SJCRH30 (cell line): ENCODE data around the gene LRRC7. TPM values are rescaled to one million over a fixed set of nuclear protein-coding genes. Genes with fewer than 3 reads are reported as not detected.
"Not testable (repeated sequence)": the region's sequence is repeated elsewhere in the genome, so short reads cannot be mapped to it uniquely, and the experiment has no call there.

Experiments used
- DNase-seq, 2 experiments: peaks; one replicate each; pipeline ENCODE4 v3.0.0-alpha.2; 2015 to 2020
- H3K27ac ChIP-seq: fragments of 250-450 bp; sonication (Bioruptor Pico); 2 replicates; pipeline ENCODE4 v1.5.1; 2020; ENCODE audit warnings: mild to moderate bottlenecking, moderate library complexity
- H3K27me3 ChIP-seq: fragments of 250-450 bp; sonication (Bioruptor Pico); 2 replicates; pipeline ENCODE4 v1.5.1; 2020; ENCODE audit warnings: mild to moderate bottlenecking, moderate library complexity
- H3K36me3 ChIP-seq: fragments of 250-450 bp; sonication (Bioruptor Pico); 2 replicates; pipeline ENCODE4 v1.5.1; 2020; ENCODE audit warnings: mild to moderate bottlenecking, moderate library complexity
- H3K4me1 ChIP-seq: fragments of 250-450 bp; sonication (Bioruptor Pico); 2 replicates; pipeline ENCODE4 v1.5.1; 2020; ENCODE audit warnings: mild to moderate bottlenecking, moderate library complexity
- H3K4me3 ChIP-seq: fragments of 250-450 bp; sonication (Bioruptor Pico); 2 replicates; pipeline ENCODE4 v1.5.1; 2020; ENCODE audit warnings: mild to moderate bottlenecking, moderate library complexity
- H3K9me3 ChIP-seq: fragments of 250-450 bp; sonication (Bioruptor Pico); replicated peaks from 2 replicates; pipeline ENCODE4 v1.5.1; 2020; ENCODE audit warnings: mild to moderate bottlenecking, moderate library complexity
- total RNA-seq: library from RNA; depleted of rRNA; stranded (reverse); fragments of >200 nt; shearing (Covaris generic); gene quantifications from 2 replicates; pipeline ENCODE4 v1.2.3, GENCODE V29; 2014

Gene LRRC7
- total RNA-seq, 1 experiment from 2014 or later, result 0.04 TPM

DNA sequence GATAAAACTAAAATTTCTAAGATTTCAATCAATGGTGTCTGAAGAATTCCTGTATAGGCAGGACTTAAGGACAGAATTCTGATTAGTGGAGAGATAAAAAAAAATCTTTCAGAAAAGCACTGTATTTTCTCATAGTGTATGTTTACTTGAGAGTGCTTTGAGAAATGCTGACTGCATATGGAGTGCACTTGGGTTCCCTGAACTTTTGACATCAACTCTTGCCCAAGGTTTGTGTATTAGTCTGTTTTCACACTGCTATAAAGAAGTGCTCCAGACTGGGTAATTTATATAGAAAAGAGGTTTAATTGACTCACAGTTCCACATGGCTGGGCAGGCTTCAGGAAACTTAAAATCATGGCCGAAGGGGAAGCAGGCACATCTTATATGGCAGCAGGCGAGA lies 362.7 kb downstream of the LRRC7 start:
- Histone ChIP-seq H3K36me3 (no peaks in the 10 kb centered on the region), H3K9me3 (no peaks in the 10 kb centered on the region), H3K27me3 (no peaks in the 10 kb centered on the region), H3K4me3 (no peak overlapping the region), H3K4me1 (no peaks in the 10 kb centered on the region), H3K27ac (no peak overlapping the region)
- DNase-seq, result no peak

DNA sequence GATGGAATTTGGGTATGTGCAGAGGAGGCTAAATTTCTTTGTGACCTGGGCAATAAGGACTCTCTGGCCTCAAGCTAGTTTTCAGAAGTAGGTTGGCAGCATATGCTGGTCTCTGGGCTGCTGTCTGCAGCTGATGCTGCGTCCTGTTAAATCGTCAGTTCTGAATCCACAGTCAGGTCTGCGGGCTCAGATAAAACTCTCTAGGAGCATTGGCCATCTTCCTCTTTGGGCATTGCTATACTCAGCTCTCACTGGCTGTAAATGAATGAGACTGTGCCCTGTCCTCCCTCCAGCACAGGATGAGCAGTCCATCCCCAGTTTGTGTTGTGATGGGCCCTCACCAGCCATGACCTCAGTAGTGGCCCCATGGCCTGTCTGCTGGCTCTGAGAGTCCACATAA lies 365.0 kb downstream of the LRRC7 start:
- no peak for DNase-seq
- no peaks in the 10 kb centered on the region for H3K9me3 ChIP-seq
- no peaks in the 10 kb centered on the region for H3K36me3 ChIP-seq
- no peaks in the 10 kb centered on the region for H3K4me1 ChIP-seq
- H3K4me3 ChIP-seq, result no peak overlapping the region
- H3K27ac ChIP-seq, result no peak overlapping the region
- H3K27me3 ChIP-seq, result no peaks in the 10 kb centered on the region

DNA sequence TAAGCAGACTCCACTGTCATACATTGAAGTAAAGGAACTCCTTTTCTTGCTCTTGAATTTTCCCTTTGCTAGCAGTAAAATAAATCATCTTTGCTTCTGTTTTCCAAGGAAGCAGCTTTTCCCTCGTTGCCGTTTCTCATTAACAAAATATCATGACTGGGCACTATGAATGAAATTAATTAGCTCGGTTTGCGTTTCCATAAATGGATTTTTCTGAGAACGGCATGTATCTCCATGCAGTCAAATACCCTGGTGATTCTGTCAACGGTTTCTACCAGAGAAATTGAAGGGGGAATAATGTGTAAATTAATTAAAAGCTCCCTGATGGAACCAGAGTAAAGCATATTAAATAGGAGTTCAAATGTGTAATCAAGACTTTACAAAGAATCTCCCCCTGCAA lies 372.5 kb downstream of the LRRC7 start:
- Histone ChIP-seq H3K9me3 (no peaks in the 10 kb centered on the region), H3K4me1 (no peaks in the 10 kb centered on the region), H3K36me3 (no peaks in the 10 kb centered on the region), H3K27ac (no peak overlapping the region), H3K4me3 (no peak overlapping the region), H3K27me3 (peaks cover 3% of the 10 kb centered on the region; the same call in 1 of the 2 replicates)
- DNase-seq, result no peak

DNA sequence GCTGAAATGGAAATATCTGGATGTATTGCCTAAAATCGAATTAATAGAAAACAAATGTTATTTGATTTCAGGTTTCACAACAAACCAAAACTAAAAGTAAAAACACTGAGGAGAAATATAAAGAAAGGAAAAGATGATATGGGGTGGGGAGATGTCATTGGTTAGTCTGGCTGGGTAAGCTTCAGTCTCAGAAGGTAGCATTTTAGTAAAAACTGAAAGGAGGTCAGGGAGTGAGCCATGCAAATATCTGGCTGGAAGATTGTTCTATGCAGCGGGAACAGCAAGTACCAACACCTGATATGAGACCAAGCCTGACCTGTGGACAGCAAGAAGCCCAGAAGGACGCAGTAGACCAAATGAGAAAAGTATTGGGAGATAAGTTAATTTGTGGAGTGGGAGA lies 373.1 kb downstream of the LRRC7 start:
- no peaks in the 10 kb centered on the region for H3K4me1 ChIP-seq

DNA sequence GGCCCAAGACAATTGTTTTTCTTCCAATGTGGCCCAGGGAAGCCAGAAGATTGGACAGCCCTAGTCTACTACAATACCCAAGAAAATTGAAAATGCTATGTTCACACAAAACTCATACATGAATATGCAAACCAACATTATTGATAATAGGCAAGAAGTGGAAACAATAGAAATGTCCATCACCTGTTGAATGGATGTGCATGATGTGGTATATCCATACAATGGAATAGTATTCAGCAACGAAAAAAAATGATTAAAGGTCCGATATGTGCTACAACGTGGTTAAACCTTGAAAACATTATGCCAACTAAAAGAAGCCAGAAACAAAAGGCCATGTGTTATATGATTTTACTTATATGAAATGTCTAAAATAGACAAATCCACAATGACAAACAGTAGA lies 375.3 kb downstream of the LRRC7 start:
- Histone ChIP-seq H3K27me3 (peaks cover 3% of the 10 kb centered on the region; the same call in 1 of the 2 replicates), H3K4me1 (no peaks in the 10 kb centered on the region)
- no peak for DNase-seq

More for the DNA sequence above, 373.1 kb downstream of the LRRC7 start:
- Histone ChIP-seq H3K9me3 (no peaks in the 10 kb centered on the region), H3K27me3 (peaks cover 3% of the 10 kb centered on the region; the same call in 1 of the 2 replicates), H3K27ac (no peak overlapping the region), H3K4me3 (no peak overlapping the region), H3K36me3 (no peaks in the 10 kb centered on the region)
- no peak for DNase-seq

DNA sequence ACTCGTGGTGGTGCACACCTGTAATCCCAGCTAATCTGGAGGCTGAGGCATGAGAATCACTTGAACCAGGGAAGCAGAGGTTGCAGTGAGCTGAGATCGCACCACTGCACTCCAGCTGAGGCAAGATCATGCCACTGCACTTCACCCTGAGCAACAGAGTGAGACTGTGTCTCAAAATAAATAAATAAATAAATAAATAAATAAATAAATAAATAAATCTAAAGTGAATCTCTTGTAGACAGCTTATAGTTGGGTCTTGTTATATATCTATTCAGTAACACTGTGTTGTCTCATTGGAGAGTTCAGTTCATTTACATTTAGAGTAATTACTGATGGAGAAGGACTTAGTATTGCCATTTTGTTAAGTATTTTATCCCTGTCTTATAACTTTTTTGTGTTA lies 379.2 kb downstream of the LRRC7 start:
- Histone ChIP-seq H3K4me1 (no peaks in the 10 kb centered on the region), H3K9me3 (no peaks in the 10 kb centered on the region), H3K27ac (no peak overlapping the region), H3K4me3 (no peak overlapping the region), H3K36me3 (no peaks in the 10 kb centered on the region), H3K27me3 (no peaks in the 10 kb centered on the region)
- no peak for DNase-seq

More for the DNA sequence above, 375.3 kb downstream of the LRRC7 start:
- Histone ChIP-seq H3K36me3 (no peaks in the 10 kb centered on the region), H3K4me3 (no peak overlapping the region), H3K9me3 (no peaks in the 10 kb centered on the region), H3K27ac (no peak overlapping the region)

DNA sequence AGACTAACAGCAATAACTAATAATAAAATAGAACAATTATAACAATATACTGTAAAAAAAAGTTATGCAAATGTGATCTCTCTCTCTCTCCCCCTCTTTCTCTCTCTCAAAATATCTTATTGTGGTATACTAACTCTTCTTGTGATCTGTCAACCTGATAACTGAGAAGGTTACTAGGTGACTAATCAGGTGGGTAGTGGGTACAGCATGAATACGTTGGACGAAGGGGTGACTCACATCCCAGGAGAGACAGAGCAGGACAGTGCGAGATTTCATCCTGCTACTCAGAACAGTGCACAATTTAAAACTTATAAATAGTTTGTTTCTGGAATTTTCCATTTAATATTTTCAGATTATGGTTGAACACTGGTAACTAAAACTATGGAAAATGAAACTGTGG lies 380.1 kb downstream of the LRRC7 start:
- no peaks in the 10 kb centered on the region for H3K36me3 ChIP-seq
- DNase-seq, result no peak
- H3K9me3 ChIP-seq, result no peaks in the 10 kb centered on the region
- H3K4me3 ChIP-seq, result no peak overlapping the region
- no peaks in the 10 kb centered on the region for H3K4me1 ChIP-seq
- no peaks in the 10 kb centered on the region for H3K27me3 ChIP-seq
- no peak overlapping the region for H3K27ac ChIP-seq

DNA sequence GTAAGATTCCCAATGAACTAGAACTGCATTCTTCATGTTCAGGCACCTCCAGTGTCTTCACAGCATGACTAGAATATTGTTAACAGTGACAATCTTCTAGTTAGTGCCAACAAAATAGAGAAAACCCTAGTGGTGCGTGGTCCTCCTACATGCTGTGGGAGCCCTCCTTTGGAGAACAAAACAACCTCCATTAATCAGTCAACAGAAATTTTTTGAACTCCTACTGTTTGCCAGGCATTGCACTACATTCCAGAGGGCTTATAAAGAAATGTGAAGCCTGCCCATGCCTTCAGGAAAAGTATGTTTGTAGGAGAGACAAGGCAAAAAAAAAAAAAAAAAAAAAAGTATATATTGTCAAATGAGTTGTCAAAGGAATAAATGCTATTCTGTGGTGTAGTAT lies 385.0 kb downstream of the LRRC7 start:
- no peak for DNase-seq

DNA sequence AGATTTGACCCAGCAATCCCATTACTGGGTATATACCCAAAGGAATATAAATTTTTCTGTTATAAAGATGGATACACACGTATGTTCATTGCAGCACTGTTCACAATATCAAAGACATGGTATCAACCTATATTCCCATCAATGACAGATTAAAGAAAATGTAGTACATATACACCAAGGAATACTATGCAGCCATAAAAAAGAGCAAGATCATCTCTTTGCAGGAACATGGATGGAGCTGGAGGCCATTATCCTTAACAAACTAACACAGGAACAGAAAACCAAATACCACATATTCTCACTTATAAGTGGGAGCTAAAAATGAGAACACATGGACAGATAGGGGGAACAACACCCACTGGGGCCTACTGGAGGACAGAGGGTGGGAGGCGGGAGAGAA lies 394.7 kb downstream of the LRRC7 start:
- H3K9me3 ChIP-seq, H3K36me3 ChIP-seq, H3K27me3 ChIP-seq, H3K4me3 ChIP-seq, H3K4me1 ChIP-seq, DNase-seq, H3K27ac ChIP-seq: not testable (repeated sequence)

More for the DNA sequence above, 385.0 kb downstream of the LRRC7 start:
- no peaks in the 10 kb centered on the region for H3K27me3 ChIP-seq
- no peak overlapping the region for H3K4me3 ChIP-seq
- H3K27ac ChIP-seq, result no peak overlapping the region
- no peaks in the 10 kb centered on the region for H3K36me3 ChIP-seq
- H3K4me1 ChIP-seq, result no peaks in the 10 kb centered on the region
- H3K9me3 ChIP-seq, result no peaks in the 10 kb centered on the region

DNA sequence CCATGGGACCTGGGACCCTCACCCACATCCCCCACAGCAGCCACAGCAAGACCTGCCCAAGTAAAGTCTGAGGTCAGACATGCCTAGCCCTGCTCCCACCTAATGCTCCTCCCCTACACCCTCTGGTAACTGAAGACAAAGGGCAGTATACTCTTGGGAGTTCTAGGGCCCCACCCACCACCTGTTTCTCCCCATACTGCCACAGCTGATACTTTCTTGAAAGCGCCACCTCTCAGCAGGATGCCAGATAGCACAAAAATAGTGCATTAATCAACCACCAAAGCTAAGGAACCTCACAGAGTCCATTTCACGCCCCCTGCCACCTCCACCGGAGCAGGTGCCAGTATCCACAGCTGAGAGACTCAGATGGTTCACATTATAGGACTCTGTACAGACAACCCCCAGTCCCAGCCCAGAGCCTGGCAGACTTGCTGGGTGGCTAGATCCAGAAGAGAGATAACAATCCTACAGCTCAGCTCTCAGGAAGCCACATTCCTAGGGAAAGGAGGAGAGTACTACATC lies 399.6 kb downstream of the LRRC7 start:
- Histone ChIP-seq H3K27me3 (no peaks in the 10 kb centered on the region), H3K27ac (no peak overlapping the region), H3K36me3 (no peaks in the 10 kb centered on the region), H3K9me3 (no peaks in the 10 kb centered on the region), H3K4me3 (no peak overlapping the region), H3K4me1 (no peaks in the 10 kb centered on the region; the same call in 1 of the 2 replicates)
- peak; percentile 27 to 53 for DNase-seq

DNA sequence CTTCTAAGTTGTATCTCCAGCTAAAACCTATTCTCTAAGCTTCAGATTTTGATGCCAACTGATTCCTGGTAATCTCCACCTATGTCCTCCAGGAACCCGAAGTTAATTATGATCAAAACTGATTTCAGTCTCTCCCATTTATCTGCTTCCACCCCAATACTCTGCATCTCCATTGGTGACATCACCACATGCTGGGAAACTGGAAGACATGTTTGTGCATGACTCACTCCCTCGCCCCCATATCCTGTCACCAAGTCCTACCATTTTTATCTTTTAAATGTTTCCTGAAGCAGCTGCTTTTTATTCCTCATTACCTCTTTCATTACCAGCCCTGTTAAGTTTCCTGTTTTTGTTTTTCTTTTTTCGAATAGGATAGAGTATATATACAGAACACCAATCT lies 409.2 kb downstream of the LRRC7 start:
- no peak overlapping the region for H3K27ac ChIP-seq
- no peaks in the 10 kb centered on the region for H3K36me3 ChIP-seq
- H3K4me3 ChIP-seq, result no peak overlapping the region
- no peaks in the 10 kb centered on the region for H3K27me3 ChIP-seq
- DNase-seq, result peak; percentile 7 to 16
- H3K4me1 ChIP-seq, result no peaks in the 10 kb centered on the region; the same call in 1 of the 2 replicates
- no peaks in the 10 kb centered on the region for H3K9me3 ChIP-seq

DNA sequence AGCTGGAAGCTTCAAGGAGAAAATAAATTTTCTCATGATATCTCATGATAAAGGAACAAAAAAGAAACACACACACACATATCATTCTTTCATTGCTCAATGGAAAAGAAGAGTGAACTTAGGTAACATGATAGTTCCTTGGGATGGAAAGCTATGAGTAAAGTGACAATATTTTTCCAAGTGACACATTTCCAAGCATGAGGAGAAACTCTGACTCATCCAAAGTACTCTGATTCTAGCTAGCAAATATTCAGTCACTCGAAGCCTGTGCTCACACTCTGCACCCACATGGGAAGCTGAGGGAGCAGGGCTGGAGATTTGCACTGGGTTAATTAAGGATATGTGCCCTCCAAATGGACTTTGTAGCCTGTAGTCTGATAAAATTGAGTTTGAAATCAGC lies 415.3 kb downstream of the LRRC7 start:
- no peak overlapping the region for H3K27ac ChIP-seq
- H3K9me3 ChIP-seq, result no peaks in the 10 kb centered on the region
- no peak for DNase-seq
- no peak overlapping the region for H3K4me3 ChIP-seq
- no peaks in the 10 kb centered on the region for H3K27me3 ChIP-seq
- no peaks in the 10 kb centered on the region for H3K36me3 ChIP-seq
- no peaks in the 10 kb centered on the region for H3K4me1 ChIP-seq

DNA sequence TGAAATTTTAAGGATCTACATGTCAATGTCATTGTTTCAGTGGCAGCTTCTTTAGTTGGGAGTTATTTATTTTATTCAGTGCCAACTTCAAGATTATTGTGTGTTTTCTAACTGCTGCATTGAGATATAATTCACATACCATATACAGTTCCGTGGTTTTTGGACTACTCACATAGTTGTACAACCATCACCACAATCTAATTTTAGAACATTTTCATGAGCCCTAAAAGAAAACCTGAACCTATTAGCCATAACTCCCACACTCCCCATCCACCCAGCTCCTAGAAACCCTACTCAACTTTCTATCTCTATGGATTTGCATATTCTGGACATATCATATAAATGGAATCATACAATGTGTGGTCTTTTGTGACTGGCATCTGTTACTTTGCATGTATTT lies 417.7 kb downstream of the LRRC7 start:
- Histone ChIP-seq H3K4me1 (no peaks in the 10 kb centered on the region), H3K9me3 (no peaks in the 10 kb centered on the region), H3K36me3 (no peaks in the 10 kb centered on the region), H3K27ac (no peak overlapping the region), H3K4me3 (no peak overlapping the region), H3K27me3 (no peaks in the 10 kb centered on the region)
- no peak for DNase-seq

DNA sequence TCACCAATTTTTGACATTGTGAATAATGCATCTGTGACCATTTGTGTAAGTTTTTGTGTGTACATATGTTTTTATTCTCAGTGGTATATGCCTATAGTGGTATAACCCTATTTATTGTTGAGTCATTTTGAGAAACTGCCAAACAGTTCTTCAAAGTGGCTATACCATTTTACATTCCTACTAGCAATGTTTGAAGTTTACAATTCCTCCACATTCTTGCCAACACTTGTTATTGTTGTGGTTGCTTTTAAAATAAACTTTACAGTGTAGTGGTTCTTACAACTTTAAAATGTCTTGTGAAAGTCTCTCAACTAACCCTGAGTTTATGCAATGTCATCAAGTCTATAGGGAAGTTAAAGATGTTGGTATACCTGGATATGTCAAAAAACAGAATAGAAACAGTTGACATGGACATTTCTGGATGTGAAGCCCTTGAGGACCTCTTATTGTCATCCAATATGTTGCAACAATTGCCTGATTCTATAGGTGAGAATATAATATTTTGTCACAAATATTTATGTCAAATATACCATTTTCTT lies 418.2 kb downstream of the LRRC7 start:
- H3K4me3 ChIP-seq, result no peak overlapping the region
- H3K4me1 ChIP-seq, result no peaks in the 10 kb centered on the region
- H3K27me3 ChIP-seq, result no peaks in the 10 kb centered on the region
- no peak for DNase-seq
- H3K27ac ChIP-seq, result no peak overlapping the region
- no peaks in the 10 kb centered on the region for H3K36me3 ChIP-seq
- H3K9me3 ChIP-seq, result no peaks in the 10 kb centered on the region

DNA sequence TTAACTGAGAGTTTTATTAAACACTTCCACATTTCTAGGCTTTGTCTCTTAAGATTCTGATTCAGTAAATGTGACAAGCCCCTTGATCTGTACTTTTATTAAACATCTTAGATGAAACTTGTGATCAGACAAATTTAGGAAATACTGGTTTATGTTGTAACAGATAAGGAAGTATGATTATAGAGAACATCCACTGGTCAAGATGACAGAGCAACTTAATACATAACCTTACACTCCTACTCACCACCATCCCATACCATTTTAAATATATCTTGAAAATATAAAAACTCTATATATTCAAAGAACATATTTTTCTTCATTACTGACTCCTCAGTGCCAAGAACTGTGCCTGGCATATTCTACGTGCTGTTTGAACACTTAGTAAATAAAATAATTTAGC lies 420.2 kb downstream of the LRRC7 start:
- no peaks in the 10 kb centered on the region for H3K27me3 ChIP-seq
- no peaks in the 10 kb centered on the region for H3K4me1 ChIP-seq
- H3K27ac ChIP-seq, result no peak overlapping the region
- H3K4me3 ChIP-seq, result no peak overlapping the region
- DNase-seq, result no peak
- no peaks in the 10 kb centered on the region for H3K9me3 ChIP-seq
- H3K36me3 ChIP-seq, result no peaks in the 10 kb centered on the region

DNA sequence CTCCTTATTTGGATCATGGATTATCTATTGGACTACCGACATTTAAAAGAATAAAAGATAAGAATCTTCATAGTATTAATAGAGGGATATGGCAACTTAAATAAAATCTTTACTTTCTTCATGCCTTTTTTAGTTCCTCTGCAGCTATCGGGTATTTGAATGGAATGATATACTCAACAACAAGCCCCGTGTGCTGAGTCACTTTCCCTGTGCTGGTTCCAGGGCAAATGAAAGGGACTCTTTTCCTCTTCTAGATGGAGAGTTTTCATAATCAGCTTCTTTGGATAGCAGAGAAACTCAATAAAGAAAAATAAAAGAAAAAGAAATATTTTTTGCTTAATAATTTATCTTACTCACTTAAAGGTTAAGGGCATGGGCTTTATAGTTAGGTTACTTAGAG lies 423.9 kb downstream of the LRRC7 start:
- H3K4me1 ChIP-seq, result no peaks in the 10 kb centered on the region
- no peaks in the 10 kb centered on the region for H3K9me3 ChIP-seq
- no peak overlapping the region for H3K27ac ChIP-seq
- no peaks in the 10 kb centered on the region for H3K27me3 ChIP-seq
- H3K4me3 ChIP-seq, result no peak overlapping the region
- DNase-seq, result no peak
- no peaks in the 10 kb centered on the region for H3K36me3 ChIP-seq
